SKM-1 (cell line): Measurements from ENCODE around the gene ZNF679.
"Not testable (repeated sequence)": the region's sequence is repeated elsewhere in the genome, so short reads cannot be mapped to it uniquely, and the experiment has no call there.

Experiments
- DNase-seq: peaks from one replicate; lab custom pipeline; 2025; ENCODE audit not compliant: unreplicated experiment; lab: John Stamatoyannopoulos, UW

The ZNF679 gene

GRCh38 chr7:64228174-64228573 lies at the start of gene ZNF679:
ZNF679 (plus strand) TSS chr7:64228474; CDS start chr7:64249118, 20,644 bp downstream.
- DNase-seq: not testable (repeated sequence)

- peak; percentile 1 for DNase-seq
These were observed 47.3 kb upstream of the ZNF679 start for GRCh38 chr7:64180989-64181388.

- no peak for DNase-seq
These were observed 46.7 kb upstream of the ZNF679 start for GRCh38 chr7:64181586-64181985.

- DNase-seq: no peak
These were observed 46.1 kb upstream of the ZNF679 start for GRCh38 chr7:64182036-64182790.

- DNase-seq: no peak
These were observed 45.0 kb upstream of the ZNF679 start for GRCh38 chr7:64183126-64183742.

- no peak for DNase-seq
These were observed 44.4 kb upstream of the ZNF679 start for GRCh38 chr7:64183827-64184372.

DNA sequence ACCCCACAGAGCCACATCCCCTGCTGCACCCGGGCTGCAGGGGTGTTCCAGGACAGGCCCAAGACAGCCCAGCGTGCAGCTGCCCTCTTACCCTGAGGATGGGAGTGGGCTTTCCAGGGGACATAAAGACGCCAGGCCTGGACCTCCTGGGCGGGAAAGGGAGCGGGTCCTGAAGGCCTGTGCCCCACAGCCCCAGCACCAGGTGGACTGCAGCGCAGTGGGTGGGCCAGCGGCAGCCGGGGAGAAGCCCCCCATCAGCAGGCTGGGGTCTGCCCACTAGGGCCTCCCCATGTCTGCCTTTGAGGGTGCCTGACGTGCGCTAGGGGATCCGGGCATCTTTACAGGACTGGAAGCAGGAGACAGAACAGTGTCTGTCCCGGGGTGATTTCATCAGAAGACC lies 43.9 kb upstream of the ZNF679 start:
- DNase-seq: no peak

DNA sequence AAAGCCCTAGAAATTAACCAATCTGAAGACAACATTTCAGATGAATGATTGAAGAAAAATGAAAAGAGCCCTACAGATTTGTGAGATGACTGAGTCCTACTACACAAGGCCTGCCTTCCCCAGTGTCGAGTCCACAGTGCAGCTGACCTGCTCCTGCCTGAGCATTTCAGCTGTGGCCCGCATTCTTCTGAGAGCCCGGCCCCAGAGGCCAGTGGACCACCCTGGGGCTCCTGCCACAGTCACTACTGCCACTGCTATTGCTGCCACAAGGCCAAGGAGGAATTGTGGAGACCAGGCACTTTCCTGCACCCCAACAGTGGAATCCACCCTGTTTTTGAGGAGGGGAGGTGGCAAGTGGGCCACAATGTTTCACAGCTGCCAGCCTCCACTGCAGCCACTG lies 40.9 kb upstream of the ZNF679 start:
- DNase-seq: no peak

- DNase-seq: no peak
These were observed 36.0 kb upstream of the ZNF679 start for GRCh38 chr7:64192148-64192704.

GRCh38 chr7:64192775-64193174 lies 35.5 kb upstream of the ZNF679 start:
- DNase-seq: no peak

DNA sequence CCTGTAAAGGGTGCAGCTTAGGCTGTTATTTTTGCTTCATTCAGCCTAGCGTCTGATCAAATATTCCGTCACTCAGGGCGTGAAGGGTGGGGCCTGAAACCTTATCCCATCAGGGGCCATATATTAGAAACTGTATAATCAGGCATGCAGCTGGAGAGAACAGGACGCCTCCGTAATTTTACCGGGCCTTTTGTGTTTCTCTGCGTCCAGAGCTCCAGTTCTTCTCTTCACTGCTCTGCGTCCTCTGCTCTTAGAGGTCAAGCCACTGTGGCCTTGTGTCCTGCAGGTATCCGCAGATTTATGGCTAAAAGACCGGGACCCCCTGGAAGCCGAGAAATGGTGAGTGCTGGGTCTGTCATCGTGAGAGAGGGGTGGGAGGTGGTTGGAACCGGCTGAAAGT lies 21.4 kb upstream of the ZNF679 start, which contains the start of gene ZNF735:
TSS of gene ZNF735 (plus strand) at position 301 of the 400 bp plus-strand sequence. CDS start at position 301, 0 bp downstream.
- DNase-seq: no peak

GRCh38 chr7:64219710-64220298 lies 8.5 kb upstream of the ZNF679 start:
- not testable (repeated sequence) for DNase-seq

GRCh38 chr7:64223366-64223765 lies 4.9 kb upstream of the ZNF679 start:
- no peak for DNase-seq

GRCh38 chr7:64266341-64266919 lies 38.2 kb downstream of the ZNF679 start:
- DNase-seq: no peak

GRCh38 chr7:64277630-64278029 lies 49.4 kb downstream of the ZNF679 start:
- DNase-seq: no peak

- no peak for DNase-seq
These were observed 66.6 kb downstream of the ZNF679 start for GRCh38 chr7:64294701-64295420.

DNA sequence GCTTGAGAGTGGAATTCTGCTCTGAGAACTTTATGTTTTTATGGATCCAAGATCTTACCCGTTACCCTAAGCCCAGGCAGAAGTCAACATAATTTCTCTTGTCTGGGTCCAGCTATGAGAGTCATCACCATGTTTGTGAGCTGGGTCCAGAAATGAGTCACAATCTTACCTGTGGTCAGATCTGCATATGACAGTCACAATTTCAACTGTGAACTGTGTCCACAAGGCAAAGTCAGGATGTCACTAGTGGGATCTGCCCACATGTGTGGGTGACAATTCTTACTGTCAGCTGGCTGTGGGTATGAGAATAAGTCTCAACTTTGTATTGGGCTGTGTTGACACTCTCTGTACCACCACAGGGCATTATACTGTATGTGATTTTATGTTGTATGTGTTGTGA lies 69.1 kb downstream of the ZNF679 start:
- DNase-seq: not testable (repeated sequence)

- DNase-seq: no peak
These were observed 72.5 kb downstream of the ZNF679 start for GRCh38 chr7:64300641-64301405.

GRCh38 chr7:64307254-64308015 lies 79.2 kb downstream of the ZNF679 start:
- no peak for DNase-seq
